ENCODE results near the gene PUM2. TPM values are rescaled to one million over a fixed set of nuclear protein-coding genes. Genes with fewer than 3 reads are reported as not detected.

PUM2 gene
- total and polyA plus RNA-seq, 2 of the 8 experiments (the other 6 are each of a cell fraction or from before 2014, with no cell fraction given), result 46.6 to 114 TPM

DNA sequence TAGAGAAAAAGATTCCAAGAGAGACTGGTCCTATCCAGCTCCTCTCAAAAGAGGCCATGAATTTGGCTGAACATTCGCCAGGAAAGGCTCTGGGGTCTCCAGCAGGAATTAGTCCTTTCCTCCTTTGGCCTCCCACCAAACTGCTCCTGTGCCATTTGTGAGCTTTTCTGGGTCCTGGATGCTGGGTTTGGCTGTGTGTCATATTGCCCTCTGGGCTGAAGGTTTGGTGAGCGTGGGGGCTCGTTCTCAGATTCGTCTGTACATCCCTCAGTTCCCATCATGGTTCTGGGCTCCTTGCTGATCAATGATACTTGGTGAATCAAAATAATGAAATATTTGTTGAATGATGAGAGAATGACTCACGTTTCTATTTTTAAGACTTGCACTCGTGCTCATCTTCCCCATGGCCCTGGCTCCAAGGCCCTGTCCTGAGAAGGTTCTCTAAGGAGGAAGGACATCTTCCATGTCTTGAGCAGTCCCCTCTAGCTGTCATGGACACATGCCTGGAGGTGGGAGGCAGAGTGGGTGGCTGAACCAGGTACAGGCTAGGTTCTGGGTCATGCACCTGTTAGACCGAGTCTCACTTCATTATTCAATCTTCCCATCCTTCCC, 48.4 kb upstream of the PUM2 start:
- no peak overlapping the region for H2BK12ac ChIP-seq (ENCODE audit: low read depth, low read length)
- POLR2A ChIA-PET (ENCODE audit: partially characterized antibody), result no interaction called here

More for the DNA sequence above, 48.4 kb upstream of the PUM2 start:
- no peak overlapping the region for H2BK120ac ChIP-seq (replicated peaks; ENCODE audit: low read depth, low read length)
- no peak overlapping the region for H3K9ac ChIP-seq (replicated peaks in 1 of 4; ENCODE audit: extremely low read depth in 1 of 4, low read depth in 3 of 4, low read length in 3 of 4)
- no peaks in the 10 kb centered on the region for H4K20me1 ChIP-seq (replicated peaks in 1 of 2; ENCODE audit: control insufficient read depth in 1 of 2, insufficient read depth in 2 of 2, low read length in 2 of 2)
- no peaks in the 10 kb centered on the region for H3K9me3 ChIP-seq (ENCODE audit: insufficient read depth in 2 of 2, low read depth in 1 of 2, low read length in 1 of 2)
- H2AFZ ChIP-seq (ENCODE audit: low read length), result no peak overlapping the region
- no peaks in the 10 kb centered on the region for H3K36me3 ChIP-seq (ENCODE audit: control insufficient read depth in 2 of 4, insufficient read depth in 4 of 4, low read length in 3 of 4)
- H3K23ac ChIP-seq (ENCODE audit: insufficient read length), result no peak overlapping the region
- no peak overlapping the region for H3K4me3 ChIP-seq (ENCODE audit: extremely low read depth in 1 of 4, insufficient read depth in 2 of 4, low read depth in 3 of 4, low read length in 4 of 4)
- WGBS, 2 experiments (ENCODE audit: extremely low coverage in 1 of 2, insufficient coverage in 1 of 2, insufficient read length in 1 of 2, insufficient replicate concordance in 2 of 2, low coverage in 1 of 2, low lambda C conversion rate in 2 of 2, missing lambda C conversion rate in 1 of 2), result 81% methylated on average over 7 of the region's 7 CpGs; no CpG with 5 or more reads in 1 of the 2 experiments
- CTCF ChIA-PET (ENCODE audit: partially characterized antibody), result interaction anchor here (0.8 to 3.0 kb wide), 6 partner anchors 11 to 248 kb away, joined by 3 to 16 read pairs (median 3); no protein-coding TSS in a partner anchor
- no peak overlapping the region for H4K8ac ChIP-seq (ENCODE audit: extremely low read depth, insufficient read depth, low read length)
- no peak overlapping the region for H2BK20ac ChIP-seq (ENCODE audit: low read length)
- H3K4me2 ChIP-seq (ENCODE audit: insufficient read depth in 1 of 2, low read depth in 2 of 2, low read length in 2 of 2), result no peak overlapping the region
- no peaks in the 10 kb centered on the region for H3K79me2 ChIP-seq (ENCODE audit: control insufficient read depth in 1 of 2, insufficient read depth in 2 of 2, low read length in 2 of 2)
- no peak overlapping the region for H4K91ac ChIP-seq (replicated peaks; ENCODE audit: insufficient read length, low read length)
- H3K4ac ChIP-seq (replicated peaks; ENCODE audit: insufficient read length, low read depth, low read length), result no peak overlapping the region
- H3K27me3 ChIP-seq (replicated peaks in 1 of 4; ENCODE audit: control insufficient read depth in 3 of 4, extremely low read depth in 1 of 4, insufficient read depth in 3 of 4, low read length in 3 of 4), result no peaks in the 10 kb centered on the region
- H2BK15ac ChIP-seq (ENCODE audit: low read length), result no peak overlapping the region
- no peak overlapping the region for H2BK5ac ChIP-seq (ENCODE audit: low read depth, low read length)
- H3K18ac ChIP-seq (ENCODE audit: extremely low read depth, low read length), result no peak overlapping the region
- no peak overlapping the region for H4K5ac ChIP-seq (ENCODE audit: insufficient read length, low read depth, low read length)
- no peaks in the 10 kb centered on the region for H3K4me1 ChIP-seq (replicated peaks in 1 of 4; ENCODE audit: control insufficient read depth in 3 of 4, insufficient read depth in 4 of 4, low read length in 3 of 4)
- H2AK5ac ChIP-seq (ENCODE audit: low read depth, low read length), result no peak overlapping the region
- TF ChIP-seq SP2 (IDR thresholded peaks at IDR 0.05; ENCODE audit: low read length) (no peak), SAP30 (IDR thresholded peaks at IDR 0.05; ENCODE audit: insufficient read depth, insufficient replicate concordance, low read length) (no peak), EP300 (IDR thresholded peaks at IDR 0.05; ENCODE audit: borderline replicate concordance in 1 of 2, low read depth in 2 of 2, low read length in 2 of 2) (no peak), CBX5 (IDR thresholded peaks at IDR 0.05; ENCODE audit: low read depth, low read length) (no peak), KDM4A (IDR thresholded peaks at IDR 0.05; ENCODE audit: low read depth, low read length, severe bottlenecking) (no peak), SP4 (IDR thresholded peaks at IDR 0.05; ENCODE audit: low read length) (no peak), BRCA1 (IDR thresholded peaks at IDR 0.05; ENCODE audit: low read depth, low read length) (no peak), HDAC2 (IDR thresholded peaks at IDR 0.05; ENCODE audit: borderline replicate concordance in 1 of 2, low read depth in 2 of 2, low read length in 2 of 2) (no peak), RBBP5 (IDR thresholded peaks at IDR 0.05; ENCODE audit: borderline replicate concordance, low read depth, low read length) (no peak)
- TF ChIP-seq, protein P1, sequence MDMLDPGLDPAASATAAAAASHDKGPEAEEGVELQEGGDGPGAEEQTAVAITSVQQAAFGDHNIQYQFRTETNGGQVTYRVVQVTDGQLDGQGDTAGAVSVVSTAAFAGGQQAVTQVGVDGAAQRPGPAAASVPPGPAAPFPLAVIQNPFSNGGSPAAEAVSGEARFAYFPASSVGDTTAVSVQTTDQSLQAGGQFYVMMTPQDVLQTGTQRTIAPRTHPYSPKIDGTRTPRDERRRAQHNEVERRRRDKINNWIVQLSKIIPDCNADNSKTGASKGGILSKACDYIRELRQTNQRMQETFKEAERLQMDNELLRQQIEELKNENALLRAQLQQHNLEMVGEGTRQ (IDR thresholded peaks at IDR 0.05; ENCODE audit: low read length), result no peak
- TF ChIP-seq, protein P2, sequence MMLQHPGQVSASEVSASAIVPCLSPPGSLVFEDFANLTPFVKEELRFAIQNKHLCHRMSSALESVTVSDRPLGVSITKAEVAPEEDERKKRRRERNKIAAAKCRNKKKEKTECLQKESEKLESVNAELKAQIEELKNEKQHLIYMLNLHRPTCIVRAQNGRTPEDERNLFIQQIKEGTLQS (IDR thresholded peaks at IDR 0.05; ENCODE audit: insufficient read depth, low read depth, low read length), result no peak
- FAIRE-seq (no peak), DNase-seq (ENCODE audit: low read depth in 1 of 2, low spot score in 2 of 2) (no peak)
- H3K79me1 ChIP-seq (ENCODE audit: low read depth, low read length), result no peaks in the 10 kb centered on the region
- H3K23me2 ChIP-seq (ENCODE audit: low read depth, low read length), result no peaks in the 10 kb centered on the region
- H3K27ac ChIP-seq (ENCODE audit: low read depth, low read length), result no peak overlapping the region
- no peak overlapping the region for H3K56ac ChIP-seq (replicated peaks; ENCODE audit: insufficient read length, low read depth, low read length)
- no peak overlapping the region for H3K14ac ChIP-seq (ENCODE audit: insufficient read length)

Data from H1 (cell line).